NB4 (cell line): Measurements from ENCODE around the gene TRPV6.

Experiments
- DNase-seq: peaks from one replicate; pipeline ENCODE4 v3.0.0; 2010; ENCODE audit warnings: low read depth
- H3K4me3 ChIP-seq: one replicate; pipeline ENCODE4 v1.5.1; 2011; ENCODE audit warnings: mild to moderate bottlenecking, low read depth, low read length, moderate library complexity
- CTCF ChIP-seq: IDR thresholded peaks from one replicate; pipeline ENCODE4 v1.5.1; 2012; ENCODE audit warnings: low read depth, low read length
- MAX ChIP-seq: IDR thresholded peaks from 2 replicates; pipeline ENCODE4 v1.6.1; 2011; ENCODE audit warnings: low read depth, low read length
- MYC ChIP-seq: IDR thresholded peaks from 2 replicates; pipeline ENCODE4 v1.6.1; 2011; ENCODE audit warnings: low read depth, low read length
- POLR2A ChIP-seq: IDR thresholded peaks from 2 replicates; pipeline ENCODE4 v1.6.1; 2011; ENCODE audit warnings: mild to moderate bottlenecking; ENCODE audit not compliant: insufficient read length; ENCODE audit errors: extremely low read depth

Gene TRPV6

GRCh38 chr7:142919656-142920055 is 34.1 kb upstream of the TRPV6 start:
- TF ChIP-seq MAX, result no peak
- TF ChIP-seq MYC, result no peak
- no peak for TF ChIP-seq CTCF
- TF ChIP-seq POLR2A, result no peak
- no peak overlapping the region for H3K4me3 ChIP-seq
- DNase-seq, result no peak

- no peak for TF ChIP-seq CTCF
- TF ChIP-seq POLR2A, result no peak
- TF ChIP-seq MYC, result no peak
- TF ChIP-seq MAX, result no peak
- no peak for DNase-seq
- no peak overlapping the region for H3K4me3 ChIP-seq
Measured at GRCh38 chr7:142918901-142919300, 33.4 kb upstream of the TRPV6 start.

- TF ChIP-seq MYC (no peak), POLR2A (no peak), CTCF (no peak), MAX (no peak)
- DNase-seq, result no peak
- no peak overlapping the region for H3K4me3 ChIP-seq
Measured at GRCh38 chr7:142917447-142917846, 31.9 kb upstream of the TRPV6 start.

GRCh38 chr7:142916508-142916907 is 31.0 kb upstream of the TRPV6 start:
- DNase-seq, result no peak
- TF ChIP-seq MAX (no peak), POLR2A (no peak), CTCF (no peak), MYC (no peak)
- H3K4me3 ChIP-seq, result no peak overlapping the region

GRCh38 chr7:142915315-142915714 is 29.8 kb upstream of the TRPV6 start:
- DNase-seq, result no peak
- no peak for TF ChIP-seq POLR2A
- no peak for TF ChIP-seq CTCF
- H3K4me3 ChIP-seq, result no peak overlapping the region

- TF ChIP-seq MYC (no peak), POLR2A (no peak), MAX (no peak), CTCF (no peak)
- no peak overlapping the region for H3K4me3 ChIP-seq
- no peak for DNase-seq
Measured at GRCh38 chr7:142914121-142914520, 28.6 kb upstream of the TRPV6 start.
